Epithelial cell of esophagus (primary cell): Measurements from ENCODE around the gene CDC42EP2.

ENCODE experiments used
- DNase-seq: peaks from one replicate; pipeline ENCODE4 v3.0.0; 2010; ENCODE audit warnings: low read depth
- H3K4me3 ChIP-seq: 2 replicates; pipeline ENCODE4 v1.5.1; 2011; ENCODE audit warnings: mild to moderate bottlenecking, low read length, control low read depth
- CTCF ChIP-seq: IDR thresholded peaks from 2 replicates; pipeline ENCODE4 v1.5.1; 2011; ENCODE audit warnings: low read depth, mild to moderate bottlenecking, low read length, control low read depth, inconsistent platforms; ENCODE audit not compliant: insufficient read depth; ENCODE audit errors: missing control alignments

Gene CDC42EP2

GRCh38 chr11:65297026-65297672 lies 17.5 kb upstream of the CDC42EP2 start:
- TF ChIP-seq CTCF: no peak
- no peak overlapping the region for H3K4me3 ChIP-seq
- DNase-seq: no peak

GRCh38 chr11:65298131-65298535 lies 16.5 kb upstream of the CDC42EP2 start:
- TF ChIP-seq CTCF: no peak
- DNase-seq: no peak
- no peak overlapping the region for H3K4me3 ChIP-seq

GRCh38 chr11:65298655-65299179 lies 15.9 kb upstream of the CDC42EP2 start:
- DNase-seq: no peak
- no peak for TF ChIP-seq CTCF
- no peak overlapping the region for H3K4me3 ChIP-seq

GRCh38 chr11:65300621-65301275 lies 13.9 kb upstream of the CDC42EP2 start:
- DNase-seq: no peak
- no peak overlapping the region for H3K4me3 ChIP-seq
- no peak for TF ChIP-seq CTCF

GRCh38 chr11:65301491-65302329 lies 13.0 kb upstream of the CDC42EP2 start:
- H3K4me3 ChIP-seq: no peak overlapping the region
- TF ChIP-seq CTCF: no peak
- DNase-seq: no peak

- H3K4me3 ChIP-seq: no peak overlapping the region
- no peak for DNase-seq
- TF ChIP-seq CTCF: no peak
These were observed 11.1 kb upstream of the CDC42EP2 start for GRCh38 chr11:65303555-65303954.
